GM18868 (cell line): Measurements from ENCODE around the gene VAT1L.

Experiments
- ATAC-seq: cut with Tn5 transposase; IDR thresholded peaks from one replicate; pipeline ENCODE4 v1.9.1; 2021; ENCODE audit warnings: mild to moderate bottlenecking, moderate library complexity; ENCODE audit not compliant: unreplicated experiment

VAT1L gene

DNA sequence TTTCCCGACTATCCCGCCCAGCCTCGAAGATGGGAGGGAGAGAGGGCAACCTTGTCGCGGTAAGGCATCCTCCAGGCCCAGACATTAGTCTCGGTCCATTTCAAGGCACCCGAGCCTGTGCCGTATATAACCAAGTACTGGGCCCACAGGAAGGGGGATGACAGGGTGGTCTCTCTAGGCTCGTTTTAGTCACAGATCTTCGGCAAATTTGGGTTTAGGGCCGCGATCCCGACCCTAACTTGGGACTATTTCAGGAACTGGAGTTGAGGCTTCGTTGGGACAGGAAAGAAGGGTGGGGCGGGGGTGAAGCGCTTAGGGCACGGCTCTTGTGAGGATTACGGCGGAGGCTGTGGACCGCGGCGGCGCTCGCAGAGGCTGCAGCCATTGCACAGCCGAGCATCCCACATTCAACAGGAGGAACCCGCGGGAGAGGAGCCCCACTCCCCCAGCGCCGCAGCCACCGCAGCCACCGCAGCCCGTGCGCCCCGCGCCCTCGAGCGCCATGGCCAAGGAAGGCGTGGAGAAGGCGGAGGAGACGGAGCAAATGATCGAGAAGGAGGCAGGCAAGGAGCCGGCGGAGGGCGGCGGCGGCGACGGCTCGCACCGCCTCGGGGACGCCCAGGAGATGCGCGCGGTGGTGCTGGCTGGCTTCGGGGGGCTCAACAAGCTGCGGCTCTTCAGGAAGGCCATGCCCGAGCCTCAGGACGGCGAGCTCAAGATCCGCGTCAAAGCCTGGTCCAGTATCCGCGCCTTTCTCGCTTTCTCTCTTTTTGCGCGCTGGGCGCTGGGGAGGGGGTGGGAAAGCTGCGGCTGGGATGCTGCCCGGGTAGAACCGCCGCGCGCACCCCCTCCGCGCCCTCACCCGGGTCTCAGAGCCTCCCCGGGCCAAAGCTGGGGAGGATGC lies at the start of gene VAT1L:
Gene VAT1L (plus strand): TSS at position 384 of the 904 bp plus-strand sequence. CDS start 119 bp downstream, at position 503.
- peak; percentile 67 for ATAC-seq

GRCh38 chr16:77738706-77739558 lies 49.4 kb upstream of the VAT1L start:
- no peak for ATAC-seq

GRCh38 chr16:77739559-77739892 lies 48.8 kb upstream of the VAT1L start:
- ATAC-seq = no peak

DNA sequence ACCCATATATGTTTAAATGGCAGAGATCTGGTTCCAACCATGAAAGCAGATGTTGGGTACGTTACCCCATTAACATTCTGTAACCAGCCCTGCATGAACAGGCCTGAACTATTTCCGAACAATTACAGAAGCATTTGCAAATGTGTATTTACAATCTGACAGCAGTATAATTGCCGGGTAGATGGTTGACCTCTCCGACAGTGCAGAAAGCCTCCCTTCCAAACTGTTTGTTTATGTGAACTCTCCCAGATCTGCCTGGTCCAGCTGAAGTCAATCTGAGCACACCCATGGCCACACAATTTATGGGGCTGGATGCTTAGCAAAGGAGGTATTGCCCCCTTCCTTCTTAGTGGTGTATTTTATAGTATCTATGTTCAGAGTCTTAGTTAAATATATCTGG lies 44.2 kb upstream of the VAT1L start:
- no peak for ATAC-seq

GRCh38 chr16:77745972-77746371 lies 42.4 kb upstream of the VAT1L start:
- ATAC-seq = no peak

GRCh38 chr16:77748421-77749005 lies 39.9 kb upstream of the VAT1L start:
- no peak for ATAC-seq

- ATAC-seq = no peak
Observed at GRCh38 chr16:77749415-77749814, 38.9 kb upstream of the VAT1L start.

DNA sequence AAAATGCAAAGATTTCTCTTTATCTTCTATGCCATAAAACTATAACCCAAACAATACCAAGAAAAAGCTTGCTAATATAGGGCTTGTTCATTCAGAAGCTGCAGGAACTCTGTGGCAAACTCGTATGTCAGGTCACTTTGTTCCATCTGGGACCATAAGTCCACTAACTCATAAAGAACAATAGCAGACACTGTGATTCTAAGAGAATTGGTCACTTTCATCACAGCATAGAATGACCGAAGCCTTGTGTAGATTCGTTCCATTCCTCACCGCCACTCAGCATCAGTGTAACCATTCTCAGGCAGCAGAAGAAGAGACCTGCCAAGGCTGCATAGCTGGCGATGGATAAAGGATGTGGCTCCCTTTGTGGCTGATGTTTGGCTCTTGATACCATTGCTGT lies 30.3 kb upstream of the VAT1L start:
- ATAC-seq = no peak

DNA sequence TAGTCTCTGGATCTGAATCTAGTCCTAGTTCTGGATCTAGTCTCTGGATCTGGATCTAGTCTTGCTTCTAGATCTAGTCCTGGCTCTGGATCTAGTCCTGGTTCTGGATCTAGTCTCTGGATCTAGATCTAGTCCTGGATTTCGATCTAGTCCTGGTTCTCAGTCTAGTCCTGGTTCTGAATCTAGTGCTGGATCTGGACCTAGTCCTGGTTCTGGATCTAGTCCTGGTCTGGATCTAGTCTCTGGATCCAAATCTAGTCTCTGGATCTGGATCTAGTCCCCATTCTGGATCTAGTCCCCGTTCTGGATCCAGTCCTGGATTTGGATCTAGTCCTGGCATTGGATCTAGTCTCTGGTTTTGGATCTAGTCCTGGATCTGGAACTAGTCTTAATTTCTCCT lies 29.9 kb upstream of the VAT1L start:
- no peak for ATAC-seq

DNA sequence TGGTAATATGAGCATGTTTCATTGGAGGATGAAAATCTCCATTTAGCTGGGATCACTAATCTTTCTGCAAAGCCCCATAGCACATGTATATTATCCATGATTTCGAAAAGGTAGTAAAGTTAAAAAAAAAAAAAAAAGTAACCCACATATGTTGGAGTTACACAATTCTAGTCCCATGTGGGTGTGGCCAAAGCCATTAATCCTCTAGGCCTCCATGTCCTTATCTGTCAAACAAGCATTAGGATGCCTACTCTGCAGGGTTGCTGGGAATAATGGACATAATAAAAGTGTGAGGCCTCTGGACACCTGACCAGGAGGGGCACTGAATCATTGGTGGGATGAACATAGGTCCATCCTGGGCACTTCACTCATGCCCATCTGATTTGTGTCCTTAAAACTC lies 29.2 kb upstream of the VAT1L start:
- no peak for ATAC-seq

DNA sequence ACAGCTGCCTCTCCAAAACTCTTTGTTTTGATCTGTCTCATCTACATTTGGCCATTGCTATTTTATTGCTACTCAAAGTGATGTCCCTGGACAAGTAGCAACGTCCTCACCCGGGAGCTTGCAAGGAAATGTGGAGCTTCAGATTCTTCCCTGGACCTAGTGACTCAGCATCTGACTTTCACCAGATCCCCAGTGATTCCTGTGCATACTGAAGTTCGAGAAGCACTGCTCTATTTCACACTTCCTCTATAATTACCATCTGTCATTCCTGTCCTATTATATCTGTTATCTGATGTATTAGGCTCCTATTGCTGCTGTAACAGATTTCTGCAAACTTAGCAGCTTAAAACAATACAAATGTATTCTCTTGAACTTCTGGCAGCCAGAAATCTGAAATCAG lies 28.5 kb upstream of the VAT1L start:
- ATAC-seq = no peak

- no peak for ATAC-seq
Observed at GRCh38 chr16:77760800-77761199, 27.6 kb upstream of the VAT1L start.

- ATAC-seq = no peak
Observed at GRCh38 chr16:77761204-77761603, 27.2 kb upstream of the VAT1L start.

DNA sequence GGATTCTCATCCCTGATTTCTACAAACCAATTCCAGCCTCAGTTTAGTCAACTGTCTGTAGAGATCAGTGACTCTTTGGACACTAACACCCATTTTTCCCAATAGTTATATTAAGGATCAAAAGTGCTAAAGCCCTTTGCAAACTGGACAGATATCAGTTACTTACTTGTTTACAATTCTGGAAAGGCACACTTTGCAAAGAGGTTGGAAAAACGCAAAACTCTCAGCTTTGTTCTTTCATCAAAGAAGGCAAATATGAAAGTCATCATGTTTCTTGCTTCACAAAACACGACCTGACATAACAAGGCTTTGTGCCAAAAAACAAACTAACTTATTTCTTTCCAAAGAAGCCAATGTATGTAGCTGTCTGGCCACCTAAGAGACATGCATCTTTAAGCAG lies 26.1 kb upstream of the VAT1L start:
- ATAC-seq = no peak

DNA sequence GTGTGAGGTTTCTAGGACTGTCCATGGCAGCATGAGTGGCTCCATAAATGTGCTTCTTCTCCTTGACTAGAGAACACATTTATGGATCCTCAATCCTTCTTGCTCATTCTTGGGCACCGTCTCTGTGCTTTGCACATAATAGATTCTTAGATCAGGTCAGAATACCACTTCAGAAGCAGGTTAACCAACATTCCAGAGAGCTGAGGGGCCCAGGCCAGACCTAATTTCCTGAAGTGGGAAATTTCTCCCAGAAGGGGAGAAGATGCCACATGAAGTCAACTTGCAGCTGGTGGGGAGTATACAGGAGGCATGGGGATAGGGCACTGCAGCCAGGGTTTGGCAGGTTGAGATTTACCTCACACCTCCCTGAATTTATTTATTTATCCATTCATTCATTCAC lies 24.4 kb upstream of the VAT1L start:
- no peak for ATAC-seq

DNA sequence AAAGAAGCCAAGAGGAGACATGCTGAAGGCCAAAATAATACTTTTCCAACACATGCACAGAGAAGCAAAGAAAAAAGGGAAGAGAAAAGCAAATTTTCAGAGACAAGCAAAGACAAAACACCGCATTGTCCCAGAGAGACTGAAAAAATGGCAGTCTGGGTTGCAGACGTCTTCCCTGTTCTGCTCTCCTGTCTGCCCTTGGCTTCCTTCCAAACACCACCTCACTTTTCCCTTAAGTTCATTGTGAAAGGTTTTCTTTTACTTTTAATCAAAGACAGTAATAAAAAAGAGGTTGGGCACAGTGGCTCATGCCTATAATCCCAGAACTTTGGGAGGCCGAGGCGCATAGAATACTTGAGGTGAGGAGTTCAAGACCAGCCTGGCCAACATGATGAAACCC lies 21.2 kb upstream of the VAT1L start:
- no peak for ATAC-seq

DNA sequence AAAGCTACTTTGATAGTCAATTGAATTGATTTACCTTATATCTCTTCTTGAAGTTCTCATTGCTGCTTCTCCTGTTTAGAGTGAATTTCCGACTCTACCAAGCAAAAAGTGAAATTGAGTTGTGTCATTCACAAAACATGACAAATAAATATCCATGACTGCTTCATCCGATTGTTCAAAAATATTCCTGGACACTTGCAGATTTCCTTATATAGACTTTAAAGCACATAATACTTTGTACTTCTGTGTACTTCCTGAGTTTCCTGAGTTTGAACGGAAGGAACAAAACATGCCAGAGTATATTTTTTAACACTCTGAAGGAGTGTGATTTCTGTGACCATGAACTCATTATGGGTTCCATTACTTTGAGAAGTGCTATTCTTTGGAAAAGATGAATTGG lies 20.5 kb upstream of the VAT1L start:
- no peak for ATAC-seq

- no peak for ATAC-seq
Observed at GRCh38 chr16:77775911-77776909, 12.2 kb upstream of the VAT1L start.

- no peak for ATAC-seq
Observed at GRCh38 chr16:77777745-77778144, 10.6 kb upstream of the VAT1L start.

DNA sequence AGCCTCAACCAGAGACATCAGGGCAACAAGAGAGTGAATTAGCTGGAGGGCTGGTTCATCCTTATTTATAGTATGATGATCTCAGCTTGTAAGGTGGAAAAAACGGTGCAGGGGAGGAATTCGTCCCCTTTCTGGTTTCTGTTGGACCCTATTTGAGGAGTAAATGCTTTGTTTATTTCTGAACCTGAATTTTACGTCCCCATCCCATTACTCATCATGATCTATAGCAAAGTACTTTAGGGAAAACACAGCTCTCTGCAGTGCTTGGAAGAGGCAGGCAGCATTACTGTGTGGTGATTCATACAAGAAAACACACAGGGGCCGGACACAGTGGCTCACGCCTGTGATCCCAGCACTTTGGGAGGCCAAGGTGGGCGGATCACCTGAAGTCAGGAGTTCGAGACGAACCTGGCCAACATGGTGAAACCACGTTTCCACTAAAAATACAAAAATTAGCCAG lies 8.0 kb upstream of the VAT1L start:
- no peak for ATAC-seq
